HepG2 (cell line): ENCODE results near the gene NUDT19. TPM values are rescaled to one million over a fixed set of nuclear protein-coding genes. Genes with fewer than 3 reads are reported as not detected.

Experiments
- CBX5 ChIP-seq: sonication (generic); formaldehyde crosslinking; IDR thresholded peaks from 2 replicates; pipeline ENCODE4 v1.4.0; 2020; ENCODE audit warnings: missing genetic modification reagents, borderline replicate concordance
- CREB1 ChIP-seq, 2 experiments: fragments of 450-650 bp in 1 of 2; IDR thresholded peaks; 2 replicates each; pipeline ENCODE4 v1.6.1; 2016 to 2017; ENCODE audit warnings: control low read depth in 1 of 2, mild to moderate bottlenecking in 1 of 2, missing compliant biosample characterization in 1 of 2, missing genetic modification characterization in 1 of 2
- GTF2F1 ChIP-seq: fragments of 150-350 bp; IDR thresholded peaks from 2 replicates; pipeline ENCODE4 v1.6.1; 2014; ENCODE audit warnings: low read length
- HMG20A ChIP-seq: IDR thresholded peaks from 2 replicates; pipeline ENCODE4 v1.6.1; 2016; ENCODE audit warnings: borderline replicate concordance
- HNF4A ChIP-seq: sonication (generic); formaldehyde crosslinking; IDR thresholded peaks from 2 replicates; pipeline ENCODE4 v1.4.0; 2020; ENCODE audit warnings: missing genetic modification reagents
- NCOR1 ChIP-seq: fragments of 200-600 bp; sonication (generic); IDR thresholded peaks from 2 replicates; pipeline ENCODE4 v1.7.0; 2017; ENCODE audit warnings: antibody characterized with exemption, low read length, borderline replicate concordance
- NFAT5 ChIP-seq: sonication (generic); formaldehyde crosslinking; IDR thresholded peaks from 2 replicates; pipeline ENCODE4 v1.4.0; 2020; ENCODE audit warnings: missing genetic modification reagents
- PREB ChIP-seq: sonication (generic); formaldehyde crosslinking; IDR thresholded peaks from 2 replicates; pipeline ENCODE4 v1.4.0; 2020; ENCODE audit warnings: missing genetic modification reagents
- RFXAP ChIP-seq: sonication (generic); formaldehyde crosslinking; IDR thresholded peaks from 2 replicates; pipeline ENCODE4 v1.4.0; 2020; ENCODE audit warnings: missing genetic modification reagents, borderline replicate concordance
- USF2 ChIP-seq, 2 experiments: sonication (generic) in 1 of 2; formaldehyde crosslinking in 1 of 2; IDR thresholded peaks; 2 replicates each; pipeline versions ENCODE4 v1.5.1 to v1.6.1; 2011 to 2020; ENCODE audit warnings: borderline replicate concordance in 1 of 2, low read depth in 1 of 2, low read length in 1 of 2, mild to moderate bottlenecking in 1 of 2, missing genetic modification reagents in 1 of 2, moderate library complexity in 1 of 2
- WIZ ChIP-seq: sonication (generic); formaldehyde crosslinking; IDR thresholded peaks from 2 replicates; pipeline ENCODE4 v1.5.1; 2020; ENCODE audit warnings: mild to moderate bottlenecking, missing genetic modification reagents
- ZBTB42 ChIP-seq: sonication (generic); formaldehyde crosslinking; IDR thresholded peaks from 2 replicates; pipeline ENCODE4 v1.5.0; 2020; ENCODE audit warnings: mild to moderate bottlenecking, missing genetic modification reagents
- ZFP36 ChIP-seq: fragments of 150-350 bp; IDR thresholded peaks from 2 replicates; pipeline ENCODE4 v1.6.1; 2018; ENCODE audit warnings: borderline replicate concordance, low read length, low read depth; ENCODE audit not compliant: partially characterized antibody
- ZNF17 ChIP-seq: sonication (generic); formaldehyde crosslinking; IDR thresholded peaks from 2 replicates; pipeline ENCODE4 v1.5.0; 2020; ENCODE audit warnings: mild to moderate bottlenecking, missing genetic modification reagents
- ZNF629 ChIP-seq: sonication (generic); formaldehyde crosslinking; conservative IDR thresholded peaks from 2 replicates; pipeline ENCODE4 v1.5.0; 2020; ENCODE audit warnings: missing genetic modification reagents
- ZNF710 ChIP-seq: sonication (generic); formaldehyde crosslinking; IDR thresholded peaks from 2 replicates; pipeline ENCODE4 v1.5.0; 2020; ENCODE audit warnings: mild to moderate bottlenecking, missing genetic modification reagents, borderline replicate concordance
- polyA plus RNA-seq, 8 experiments: library from polyadenylated mRNA; depleted of rRNA in 3 of 8; stranded (reverse) in 7 of 8; unstranded in 1 of 8; fragments of >200 nt; fragmentation: Illumina TruSeq in 4 of 8; extraction: Trizol in 4 of 8; gene quantifications; 2 replicates each; pipeline versions ENCODE4 v1.2.1 to v1.2.3, GENCODE V29; 2011 to 2016; ENCODE audit warnings: low read depth in 4 of 8, missing spikeins in 1 of 8, mixed read lengths in 1 of 8; ENCODE audit not compliant: insufficient read depth in 1 of 8
- total RNA-seq, 5 experiments: library from RNA; depleted of rRNA; stranded (reverse); fragments of >200 nt; fragmentation: Illumina TruSeq; extraction: Trizol; gene quantifications; 2 replicates each; pipeline ENCODE4 v1.2.3, GENCODE V29; 2016; ENCODE audit warnings: low read depth in 1 of 5

The NUDT19 gene
- total and polyA plus RNA-seq, 2 of the 13 experiments (the other 11 are each of a cell fraction or from before 2014, with no cell fraction given), result 3.1 to 3.6 TPM

- TF ChIP-seq ZNF629 (CRISPR knock-in tag) (no peak), NFAT5 (CRISPR knock-in tag) (no peak), ZNF710 (CRISPR knock-in tag) (no peak), HMG20A (CRISPR knock-in tag) (no peak), CREB1 (IDR thresholded peaks at IDR 0.05) (no peak), CREB1 (CRISPR knock-in tag; IDR thresholded peaks at IDR 0.05) (no peak), HNF4A (CRISPR knock-in tag) (peak; percentile 47), GTF2F1 (no peak), USF2 (IDR thresholded peaks at IDR 0.05; ENCODE audit: low read depth, low read length) (no peak), USF2 (CRISPR knock-in tag; IDR thresholded peaks at IDR 0.05; ENCODE audit: borderline replicate concordance) (no peak), ZBTB42 (CRISPR knock-in tag) (no peak), ZFP36 (no peak), CBX5 (no peak), PREB (CRISPR knock-in tag) (no peak), NCOR1 (0 out of 2 replicates have a peak, but pooled peaks have one; percentile 32), RFXAP (CRISPR knock-in tag) (no peak), WIZ (CRISPR knock-in tag) (no peak), ZNF17 (CRISPR knock-in tag) (no peak)
These were observed 30.3 kb upstream of the NUDT19 start (continued) for GRCh38 chr19:32661318-32661717.
